Subcutaneous abdominal adipose tissue (tissue), 5 donors: ENCODE results near the gene MIF4GD.

Experiments
- H3K27ac ChIP-seq: one replicate; pipeline ENCODE4 v1.7.0; 2013; ENCODE audit warnings: low read depth, mild to moderate bottlenecking, inconsistent platforms, low read length, moderate library complexity
- H3K27me3 ChIP-seq, 5 donors: one replicate each; pipeline ENCODE4 v1.7.0; 2013; ENCODE audit warnings: low read length in 5 of 5, inconsistent platforms in 1 of 5; ENCODE audit not compliant: control insufficient read depth in 5 of 5, insufficient read depth in 4 of 5
- H3K36me3 ChIP-seq, 5 donors: one replicate each; pipeline ENCODE4 v1.7.0; 2013; ENCODE audit warnings: low read length in 5 of 5; ENCODE audit not compliant: control insufficient read depth in 5 of 5, insufficient read depth in 5 of 5
- H3K4me1 ChIP-seq, 5 donors: one replicate each; pipeline ENCODE4 v1.7.0; 2013; ENCODE audit warnings: low read length in 5 of 5, mild to moderate bottlenecking in 3 of 5, moderate library complexity in 1 of 5; ENCODE audit not compliant: control insufficient read depth in 5 of 5, insufficient read depth in 5 of 5
- H3K4me3 ChIP-seq, 5 donors: one replicate each; pipeline ENCODE4 v1.7.0; 2013; ENCODE audit warnings: low read length in 5 of 5, low read depth in 1 of 5
- H3K9ac ChIP-seq, 5 donors: one replicate each; pipeline ENCODE4 v1.7.0; 2013; ENCODE audit warnings: low read length in 5 of 5, mild to moderate bottlenecking in 4 of 5, moderate library complexity in 3 of 5
- H3K9me3 ChIP-seq, 5 donors: one replicate each; pipeline ENCODE4 v1.7.0; 2013; ENCODE audit warnings: low read length in 5 of 5; ENCODE audit not compliant: control insufficient read depth in 5 of 5
- donor health status: healthy.
- donor health status: healthy.
- donor health status: healthy.
- donor health status: healthy.
- donor health status: healthy.

Gene MIF4GD

GRCh38 chr17:75270966-75271232 lies at the start of gene MIF4GD:
Gene MIF4GD, minus strand, starts transcription at chr17:75271231. Its CDS starts 1,036 bp downstream, at chr17:75270195.
- Histone ChIP-seq H3K4me3 (peak within 1 kb of the TSS; percentile 69 to 91 (median 80)), H3K36me3 (peaks cover 0 to 30% (median 16%) of the 10 kb centered on the region in 5 donors), H3K27ac (peak within 1 kb of the TSS; percentile 74), H3K9ac (peak within 1 kb of the TSS; percentile 68 to 95 (median 88)), H3K4me1 (peaks cover 2 to 57% (median 42%) of the 10 kb centered on the region in 5 donors), H3K27me3 (no peaks in the 10 kb centered on the region), H3K9me3 (no peaks in the 10 kb centered on the region)

GRCh38 chr17:75319904-75320691 lies 49.1 kb upstream of the MIF4GD start:
- Histone ChIP-seq H3K4me1 (peaks cover 2 to 30% (median 17%) of the 10 kb centered on the region in 5 donors), H3K9me3 (no peaks in the 10 kb centered on the region), H3K36me3 (peaks cover 0 to 51% (median 42%) of the 10 kb centered on the region in 5 donors), H3K27ac (no peak overlapping the region), H3K9ac (no peak overlapping the region), H3K27me3 (no peaks in the 10 kb centered on the region), H3K4me3 (no peak overlapping the region)

GRCh38 chr17:75318615-75319222 lies 47.7 kb upstream of the MIF4GD start:
- H3K9me3 ChIP-seq = no peaks in the 10 kb centered on the region
- H3K27me3 ChIP-seq = no peaks in the 10 kb centered on the region
- peaks cover 0 to 47% (median 38%) of the 10 kb centered on the region in 5 donors for H3K36me3 ChIP-seq
- H3K4me3 ChIP-seq = no peak overlapping the region
- no peak overlapping the region for H3K27ac ChIP-seq
- H3K4me1 ChIP-seq = peaks cover 2 to 38% (median 24%) of the 10 kb centered on the region in 5 donors
- peak overlapping the region in 2 of 5 donors; percentile 14 to 23 for H3K9ac ChIP-seq

- H3K9ac ChIP-seq = peak overlapping the region in 2 of 5 donors; percentile 14 to 23
- H3K36me3 ChIP-seq = peaks cover 0 to 47% (median 36%) of the 10 kb centered on the region in 5 donors
- no peak overlapping the region for H3K27ac ChIP-seq
- H3K4me3 ChIP-seq = no peak overlapping the region
- H3K9me3 ChIP-seq = no peaks in the 10 kb centered on the region
- peaks cover 1 to 37% (median 22%) of the 10 kb centered on the region in 5 donors for H3K4me1 ChIP-seq
- no peaks in the 10 kb centered on the region for H3K27me3 ChIP-seq
These were observed 47.2 kb upstream of the MIF4GD start for GRCh38 chr17:75318211-75318610.

GRCh38 chr17:75317671-75318070 lies 46.6 kb upstream of the MIF4GD start:
- Histone ChIP-seq H3K9ac (peak overlapping the region in 1 of 5 donors; percentile 20), H3K27me3 (no peaks in the 10 kb centered on the region), H3K9me3 (no peaks in the 10 kb centered on the region), H3K4me3 (no peak overlapping the region), H3K4me1 (peaks cover 0 to 41% (median 25%) of the 10 kb centered on the region in 5 donors), H3K36me3 (peaks cover 0 to 47% (median 36%) of the 10 kb centered on the region in 5 donors), H3K27ac (no peak overlapping the region)

GRCh38 chr17:75316253-75316652 lies 45.2 kb upstream of the MIF4GD start:
- Histone ChIP-seq H3K4me3 (no peak overlapping the region), H3K9me3 (no peaks in the 10 kb centered on the region), H3K9ac (no peak overlapping the region), H3K27ac (no peak overlapping the region), H3K36me3 (peaks cover 0 to 39% (median 30%) of the 10 kb centered on the region in 5 donors), H3K27me3 (no peaks in the 10 kb centered on the region), H3K4me1 (peaks cover 0 to 49% (median 33%) of the 10 kb centered on the region in 5 donors)

GRCh38 chr17:75315541-75316243 lies 44.7 kb upstream of the MIF4GD start:
- Histone ChIP-seq H3K27me3 (no peaks in the 10 kb centered on the region), H3K9ac (no peak overlapping the region), H3K9me3 (no peaks in the 10 kb centered on the region), H3K27ac (no peak overlapping the region), H3K36me3 (peaks cover 0 to 34% (median 25%) of the 10 kb centered on the region in 5 donors), H3K4me3 (no peak overlapping the region), H3K4me1 (peaks cover 0 to 49% (median 34%) of the 10 kb centered on the region in 5 donors)

GRCh38 chr17:75313941-75314551 lies 43.0 kb upstream of the MIF4GD start:
- no peaks in the 10 kb centered on the region for H3K27me3 ChIP-seq
- peaks cover 4 to 60% (median 48%) of the 10 kb centered on the region in 5 donors for H3K4me1 ChIP-seq
- H3K36me3 ChIP-seq = peaks cover 0 to 19% (median 14%) of the 10 kb centered on the region in 5 donors
- no peak overlapping the region for H3K9ac ChIP-seq
- no peaks in the 10 kb centered on the region for H3K9me3 ChIP-seq
- H3K27ac ChIP-seq = peak overlapping the region; percentile 30
- H3K4me3 ChIP-seq = no peak overlapping the region

- Histone ChIP-seq H3K27me3 (no peaks in the 10 kb centered on the region), H3K27ac (peak overlapping the region; percentile 81), H3K36me3 (no peaks in the 10 kb centered on the region), H3K9me3 (no peaks in the 10 kb centered on the region), H3K4me1 (peaks cover 7 to 50% (median 43%) of the 10 kb centered on the region in 5 donors), H3K9ac (peak overlapping the region in 4 of 5 donors; percentile 48 to 74 (median 54)), H3K4me3 (peak overlapping the region in 3 of 5 donors; percentile 22 to 53 (median 34))
These were observed 38.0 kb upstream of the MIF4GD start for GRCh38 chr17:75308732-75309629.
